Activated gamma-delta T cell treated with Interleukin-2 at 50 U/mL for 16 hours (primary cell): ENCODE results near the gene SUSD5.
"Not testable (repeated sequence)": the region's sequence is repeated elsewhere in the genome, so short reads cannot be mapped to it uniquely, and the experiment has no call there.

Experiments
- DNase-seq: peaks from one replicate; pipeline ENCODE4 v3.0.0-alpha.2; 2020

Gene SUSD5

GRCh38 chr3:33187368-33187634 is 31.3 kb downstream of the SUSD5 start:
- no peak for DNase-seq

- no peak for DNase-seq
Observed at GRCh38 chr3:33186524-33187367, 31.9 kb downstream of the SUSD5 start.

- no peak for DNase-seq
Observed at GRCh38 chr3:33184863-33185262, 33.7 kb downstream of the SUSD5 start.

- not testable (repeated sequence) for DNase-seq
Observed at GRCh38 chr3:33181641-33182040, 37.0 kb downstream of the SUSD5 start.

GRCh38 chr3:33181229-33181628 is 37.4 kb downstream of the SUSD5 start:
- no peak for DNase-seq

GRCh38 chr3:33179132-33179531 is 39.5 kb downstream of the SUSD5 start:
- no peak for DNase-seq

GRCh38 chr3:33174711-33175414 is 43.7 kb downstream of the SUSD5 start:
- DNase-seq, result no peak

GRCh38 chr3:33174095-33174494 is 44.5 kb downstream of the SUSD5 start:
- no peak for DNase-seq

- DNase-seq, result no peak
Observed at GRCh38 chr3:33173672-33174071, 44.9 kb downstream of the SUSD5 start.

GRCh38 chr3:33173103-33173502 is 45.5 kb downstream of the SUSD5 start:
- no peak for DNase-seq

- no peak for DNase-seq
Observed at GRCh38 chr3:33171580-33171979, 47.0 kb downstream of the SUSD5 start.

GRCh38 chr3:33170531-33170930 is 48.1 kb downstream of the SUSD5 start:
- no peak for DNase-seq

GRCh38 chr3:33167716-33168336 is 50.8 kb downstream of the SUSD5 start:
- DNase-seq, result no peak

GRCh38 chr3:33167284-33167683 is 51.3 kb downstream of the SUSD5 start:
- DNase-seq, result no peak

- no peak for DNase-seq
Observed at GRCh38 chr3:33166095-33166494, 52.5 kb downstream of the SUSD5 start.

GRCh38 chr3:33165372-33165771 is 53.2 kb downstream of the SUSD5 start:
- no peak for DNase-seq

GRCh38 chr3:33162621-33163020 is 56.0 kb downstream of the SUSD5 start:
- not testable (repeated sequence) for DNase-seq

- DNase-seq, result no peak
Observed at GRCh38 chr3:33159981-33160380, 58.6 kb downstream of the SUSD5 start.

GRCh38 chr3:33159234-33159633 is 59.4 kb downstream of the SUSD5 start:
- no peak for DNase-seq

- DNase-seq, result no peak
Observed at GRCh38 chr3:33155301-33155700, 63.3 kb downstream of the SUSD5 start.

- DNase-seq, result no peak
Observed at GRCh38 chr3:33153782-33154181, 64.8 kb downstream of the SUSD5 start.

GRCh38 chr3:33152363-33153360 is 65.9 kb downstream of the SUSD5 start:
- no peak for DNase-seq

GRCh38 chr3:33149342-33149741 is 69.3 kb downstream of the SUSD5 start:
- DNase-seq, result no peak
